ENCODE measurements around the gene SNX8. TPM values are rescaled to one million over a fixed set of nuclear protein-coding genes. Genes with fewer than 3 reads are reported as not detected.

Gene SNX8
- total and polyA plus RNA-seq, 9 of the 15 experiments (the other 6 are each of a cell fraction or from before 2014, with no cell fraction given), result 2.7 to 51.6 (median 16.9) TPM

DNA sequence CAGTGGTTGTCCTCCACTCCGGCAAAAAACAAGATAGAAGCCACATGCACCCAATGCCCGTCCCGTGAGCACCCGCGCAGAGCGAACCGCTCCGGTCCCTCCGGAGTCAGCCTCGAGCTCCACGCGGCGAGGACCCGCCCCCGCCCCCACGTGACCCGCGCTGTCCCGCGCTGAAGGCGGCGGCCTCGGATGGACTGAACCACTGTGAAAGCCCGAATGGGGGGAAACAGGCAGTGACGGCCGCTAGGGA lies 39.6 kb upstream of the SNX8 start (continued):
- TF ChIP-seq ZNF512 (tag; IDR thresholded peaks at IDR 0.05) (no peak), FOXM1 (IDR thresholded peaks at IDR 0.05; ENCODE audit: low read depth) (no peak), FOXM1 (CRISPR knock-in tag; IDR thresholded peaks at IDR 0.05; ENCODE audit: low read depth) (peak; percentile 88; the same call in 1 of the 2 replicates), PHF21A (IDR thresholded peaks at IDR 0.05; ENCODE audit: borderline replicate concordance, low read depth) (no peak), MYC (IDR thresholded peaks at IDR 0.05; ENCODE audit: low read depth, low read length) (peak; percentile 95), MYC (CRISPR knock-in tag; IDR thresholded peaks at IDR 0.05; ENCODE audit: borderline replicate concordance, low read depth) (peak; percentile 84; the same call in 1 of the 2 replicates), MCM7 (IDR thresholded peaks at IDR 0.05) (no peak), ARNT (IDR thresholded peaks at IDR 0.05) (no peak), MEF2A (IDR thresholded peaks at IDR 0.05; ENCODE audit: control insufficient read depth, low read depth, low read length) (no peak), HNRNPLL (IDR thresholded peaks at IDR 0.05; ENCODE audit: low read depth, low read length, poor library complexity, severe bottlenecking) (peak; percentile 43), BCOR (IDR thresholded peaks at IDR 0.05) (no peak), SAFB2 (IDR thresholded peaks at IDR 0.05; ENCODE audit: borderline replicate concordance, low read depth, low read length, severe bottlenecking) (no peak), SMARCC2 (IDR thresholded peaks at IDR 0.05; ENCODE audit: low read depth) (no peak), ZNF311 (CRISPR knock-in tag; IDR thresholded peaks at IDR 0.05) (no peak), MECOM (CRISPR knock-in tag; IDR thresholded peaks at IDR 0.05) (peak; percentile 62; the same call in 1 of the 2 replicates), HDAC2 (IDR thresholded peaks at IDR 0.05) (0 out of 2 replicates have a peak, but pooled peaks have one; percentile 8), TEAD1 (CRISPR knock-in tag; IDR thresholded peaks at IDR 0.05) (peak in 1 of 2 experiments; percentile 96; a peak in 2 of 4 replicates), ZNF584 (CRISPR knock-in tag; IDR thresholded peaks at IDR 0.05; ENCODE audit: low read depth) (peak; percentile 83; the same call in 1 of the 2 replicates), MTF1 (CRISPR knock-in tag; IDR thresholded peaks at IDR 0.05; ENCODE audit: borderline replicate concordance) (no peak), ZNF121 (CRISPR knock-in tag; conservative IDR thresholded peaks at IDR 0.05) (0 out of 2 replicates have a peak, but pooled peaks have one; percentile 38), KHSRP (IDR thresholded peaks at IDR 0.05) (no peak), ETV1 (tag; conservative IDR thresholded peaks at IDR 0.05; ENCODE audit: low read depth) (peak; percentile 8; the same call in 1 of the 2 replicates), MAFF (IDR thresholded peaks at IDR 0.05; ENCODE audit: low read length) (no peak), ZNF76 (CRISPR knock-in tag; IDR thresholded peaks at IDR 0.05; ENCODE audit: borderline replicate concordance) (0 out of 2 replicates have a peak, but pooled peaks have one; percentile 23), SP2 (IDR thresholded peaks at IDR 0.05; ENCODE audit: extremely low read depth, low read depth, low read length, poor library complexity, severe bottlenecking) (no peak), ZNF143 (CRISPR knock-in tag; IDR thresholded peaks at IDR 0.05) (peak; percentile 73)
- TF ChIP-seq, protein P1, sequence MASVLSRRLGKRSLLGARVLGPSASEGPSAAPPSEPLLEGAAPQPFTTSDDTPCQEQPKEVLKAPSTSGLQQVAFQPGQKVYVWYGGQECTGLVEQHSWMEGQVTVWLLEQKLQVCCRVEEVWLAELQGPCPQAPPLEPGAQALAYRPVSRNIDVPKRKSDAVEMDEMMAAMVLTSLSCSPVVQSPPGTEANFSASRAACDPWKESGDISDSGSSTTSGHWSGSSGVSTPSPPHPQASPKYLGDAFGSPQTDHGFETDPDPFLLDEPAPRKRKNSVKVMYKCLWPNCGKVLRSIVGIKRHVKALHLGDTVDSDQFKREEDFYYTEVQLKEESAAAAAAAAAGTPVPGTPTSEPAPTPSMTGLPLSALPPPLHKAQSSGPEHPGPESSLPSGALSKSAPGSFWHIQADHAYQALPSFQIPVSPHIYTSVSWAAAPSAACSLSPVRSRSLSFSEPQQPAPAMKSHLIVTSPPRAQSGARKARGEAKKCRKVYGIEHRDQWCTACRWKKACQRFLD (CRISPR knock-in tag; IDR thresholded peaks at IDR 0.05), result peak; percentile 95
- TF ChIP-seq, protein P2, sequence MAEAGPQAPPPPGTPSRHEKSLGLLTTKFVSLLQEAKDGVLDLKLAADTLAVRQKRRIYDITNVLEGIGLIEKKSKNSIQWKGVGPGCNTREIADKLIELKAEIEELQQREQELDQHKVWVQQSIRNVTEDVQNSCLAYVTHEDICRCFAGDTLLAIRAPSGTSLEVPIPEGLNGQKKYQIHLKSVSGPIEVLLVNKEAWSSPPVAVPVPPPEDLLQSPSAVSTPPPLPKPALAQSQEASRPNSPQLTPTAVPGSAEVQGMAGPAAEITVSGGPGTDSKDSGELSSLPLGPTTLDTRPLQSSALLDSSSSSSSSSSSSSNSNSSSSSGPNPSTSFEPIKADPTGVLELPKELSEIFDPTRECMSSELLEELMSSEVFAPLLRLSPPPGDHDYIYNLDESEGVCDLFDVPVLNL (CRISPR knock-in tag; IDR thresholded peaks at IDR 0.05; ENCODE audit: low read depth), result peak; percentile 87

Measured in K562 (cell line).